Dendritic cell treated with granulocyte-macrophage colony-stimulating factor and Interleukin-4, amounts not matched to agents 40 ng/mL and 50 ng/mL, for 4 days (primary cell): ENCODE data around the gene ABHD12B.

Source experiments
- H3K27ac Mint-ChIP-seq: one replicate; pipeline ENCODE4 v1.8.0; 2022; ENCODE audit warnings: mild to moderate bottlenecking, mixed read lengths
- H3K27me3 Mint-ChIP-seq: one replicate; pipeline ENCODE4 v1.8.0; 2022; ENCODE audit warnings: mild to moderate bottlenecking, mixed read lengths
- H3K36me3 Mint-ChIP-seq: one replicate; pipeline ENCODE4 v1.8.0; 2022; ENCODE audit warnings: low read depth, mixed read lengths
- H3K4me1 Mint-ChIP-seq: one replicate; pipeline ENCODE4 v1.8.0; 2022; ENCODE audit warnings: low read depth, mixed read lengths
- H3K4me3 Mint-ChIP-seq: one replicate; pipeline ENCODE4 v1.8.0; 2022; ENCODE audit warnings: mild to moderate bottlenecking, moderate library complexity, mixed read lengths
- H3K9me3 Mint-ChIP-seq: one replicate; pipeline ENCODE4 v1.8.0; 2022; ENCODE audit warnings: mixed read lengths
- intact Hi-C: fragments of 100-400 bp; cut with micrococcal nuclease; formaldehyde crosslinking; loops from one replicate; pipeline ENCODE4 v1.15.0; 2022

The ABHD12B gene

GRCh38 chr14:50831726-50832168 is 40.1 kb upstream of the ABHD12B start:
- Mint-ChIP-seq H3K4me3 (peak overlapping the region; percentile 87), H3K4me1 (peaks cover 47% of the 10 kb centered on the region), H3K27ac (peak overlapping the region; percentile 93), H3K9me3 (no peaks in the 10 kb centered on the region), H3K36me3 (peaks cover 19% of the 10 kb centered on the region), H3K27me3 (peaks cover 7% of the 10 kb centered on the region)
- intact Hi-C loops = loop anchor here (2.0 to 5.0 kb wide), 2 partner anchors 29 to 599 kb away; partner anchors contain the start of gene SOS2

DNA sequence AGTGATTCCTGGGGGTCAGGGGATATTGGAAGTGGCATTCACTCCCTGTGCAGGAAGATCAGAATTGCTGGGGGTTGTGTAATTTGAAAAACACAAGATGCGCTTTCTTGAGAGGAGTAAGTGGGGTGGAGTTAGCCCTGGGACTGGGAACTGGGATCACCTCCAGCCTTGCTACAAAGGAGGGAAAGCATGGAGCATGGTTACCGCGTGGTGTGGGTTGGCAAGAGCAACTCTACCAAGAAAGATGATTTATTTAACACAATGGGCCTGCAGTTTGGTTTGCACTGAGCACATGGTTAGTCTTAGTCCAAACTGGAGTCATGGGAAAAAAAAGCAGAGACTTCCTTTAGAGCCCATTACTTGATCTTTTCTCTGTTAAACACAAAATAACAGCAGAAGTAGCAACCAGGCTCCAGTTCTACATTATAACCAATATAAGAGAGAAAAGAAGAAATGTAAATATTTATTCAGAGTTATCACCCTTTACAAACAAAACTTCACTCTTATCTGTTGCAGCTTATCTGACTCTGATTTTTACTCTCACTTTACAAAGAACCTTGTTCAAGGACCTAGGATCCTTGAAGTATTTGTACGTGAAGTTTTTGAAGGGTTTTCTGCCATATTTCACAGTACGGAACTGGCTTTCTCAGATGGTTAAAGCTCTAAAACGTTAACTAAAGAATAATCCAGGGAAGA is 38.8 kb upstream of the ABHD12B start:
- Mint-ChIP-seq H3K4me1 (peaks cover 40% of the 10 kb centered on the region), H3K27ac (no peak overlapping the region), H3K4me3 (no peak overlapping the region), H3K27me3 (peaks cover 7% of the 10 kb centered on the region), H3K9me3 (no peaks in the 10 kb centered on the region), H3K36me3 (peaks cover 12% of the 10 kb centered on the region)
- intact Hi-C loops = loop anchor here (5.0 kb wide), 1 partner anchor 601 kb away; the partner anchor contains the start of gene SOS2

GRCh38 chr14:50834802-50835276 is 37.0 kb upstream of the ABHD12B start:
- intact Hi-C loops = loop anchor here (5.0 kb wide), 1 partner anchor 603 kb away; the partner anchor contains the start of gene SOS2
- Mint-ChIP-seq H3K36me3 (peaks cover 11% of the 10 kb centered on the region), H3K9me3 (no peaks in the 10 kb centered on the region), H3K4me3 (no peak overlapping the region), H3K27ac (peak overlapping the region; percentile 39), H3K4me1 (peaks cover 31% of the 10 kb centered on the region), H3K27me3 (peaks cover 7% of the 10 kb centered on the region)

GRCh38 chr14:50835280-50835679 is 36.6 kb upstream of the ABHD12B start:
- Mint-ChIP-seq H3K4me1 (peaks cover 28% of the 10 kb centered on the region), H3K27ac (peak overlapping the region; percentile 39), H3K4me3 (no peak overlapping the region), H3K36me3 (peaks cover 8% of the 10 kb centered on the region), H3K9me3 (no peaks in the 10 kb centered on the region), H3K27me3 (peaks cover 7% of the 10 kb centered on the region)
- intact Hi-C loops = no loop called here

DNA sequence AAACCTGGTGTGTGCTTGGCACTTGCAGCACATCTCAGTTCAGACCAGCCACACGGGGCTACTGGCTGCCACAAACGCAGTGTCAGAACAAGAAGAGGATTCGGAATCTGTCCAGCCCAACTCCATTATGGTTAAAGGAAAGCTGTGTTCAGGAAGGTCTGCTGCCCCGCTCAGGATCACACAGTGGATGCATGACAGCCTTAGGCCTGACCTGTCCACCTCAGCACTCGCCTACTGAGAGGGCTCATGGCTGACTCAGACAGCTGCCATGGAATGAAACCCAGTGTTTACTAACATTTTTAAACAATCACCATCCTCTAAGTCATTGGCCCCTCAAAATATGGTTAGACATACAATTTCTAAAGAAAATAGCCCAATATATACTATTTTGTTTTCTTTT is 35.3 kb upstream of the ABHD12B start:
- H3K4me3 Mint-ChIP-seq = no peak overlapping the region
- peaks cover 2% of the 10 kb centered on the region for H3K36me3 Mint-ChIP-seq
- peaks cover 25% of the 10 kb centered on the region for H3K4me1 Mint-ChIP-seq
- intact Hi-C loops = no loop called here
- H3K9me3 Mint-ChIP-seq = no peaks in the 10 kb centered on the region
- H3K27ac Mint-ChIP-seq = no peak overlapping the region
- H3K27me3 Mint-ChIP-seq = peaks cover 7% of the 10 kb centered on the region

GRCh38 chr14:50837271-50837670 is 34.6 kb upstream of the ABHD12B start:
- no peak overlapping the region for H3K27ac Mint-ChIP-seq
- H3K27me3 Mint-ChIP-seq = peaks cover 7% of the 10 kb centered on the region
- H3K9me3 Mint-ChIP-seq = no peaks in the 10 kb centered on the region
- no peaks in the 10 kb centered on the region for H3K36me3 Mint-ChIP-seq
- intact Hi-C loops = no loop called here
- no peak overlapping the region for H3K4me3 Mint-ChIP-seq
- H3K4me1 Mint-ChIP-seq = peaks cover 17% of the 10 kb centered on the region

GRCh38 chr14:50837850-50838470 is 33.9 kb upstream of the ABHD12B start:
- Mint-ChIP-seq H3K27me3 (peaks cover under 1% of the 10 kb centered on the region), H3K36me3 (no peaks in the 10 kb centered on the region), H3K4me3 (no peak overlapping the region), H3K9me3 (no peaks in the 10 kb centered on the region), H3K27ac (no peak overlapping the region), H3K4me1 (peaks cover 15% of the 10 kb centered on the region)
- intact Hi-C loops = no loop called here

GRCh38 chr14:50839048-50839447 is 32.8 kb upstream of the ABHD12B start:
- Mint-ChIP-seq H3K4me1 (peaks cover 15% of the 10 kb centered on the region), H3K4me3 (no peak overlapping the region), H3K9me3 (no peaks in the 10 kb centered on the region), H3K27ac (no peak overlapping the region), H3K27me3 (no peaks in the 10 kb centered on the region), H3K36me3 (no peaks in the 10 kb centered on the region)
- intact Hi-C loops = no loop called here

DNA sequence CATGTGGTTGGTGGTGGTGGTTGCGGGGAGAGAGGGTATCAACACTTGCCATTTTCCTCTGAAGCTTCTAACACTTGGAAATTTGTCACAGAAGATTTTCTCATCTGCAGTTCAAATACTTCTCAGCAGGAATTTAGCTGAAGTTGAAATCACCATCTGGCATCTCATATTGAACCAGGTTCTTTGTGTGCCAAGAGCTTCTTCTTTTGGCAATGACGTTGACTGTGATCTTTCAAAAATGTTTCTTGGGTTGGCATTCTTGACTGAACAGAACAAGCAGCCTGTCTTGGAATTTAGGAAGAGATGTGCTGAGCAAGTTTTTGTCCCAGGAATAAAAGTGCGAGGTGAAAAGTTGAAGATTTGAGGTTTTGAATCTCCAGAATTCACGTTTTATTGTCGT is 32.2 kb upstream of the ABHD12B start:
- Mint-ChIP-seq H3K9me3 (no peaks in the 10 kb centered on the region), H3K27ac (no peak overlapping the region), H3K4me1 (peaks cover 15% of the 10 kb centered on the region), H3K27me3 (no peaks in the 10 kb centered on the region), H3K36me3 (no peaks in the 10 kb centered on the region), H3K4me3 (no peak overlapping the region)
- intact Hi-C loops = no loop called here

DNA sequence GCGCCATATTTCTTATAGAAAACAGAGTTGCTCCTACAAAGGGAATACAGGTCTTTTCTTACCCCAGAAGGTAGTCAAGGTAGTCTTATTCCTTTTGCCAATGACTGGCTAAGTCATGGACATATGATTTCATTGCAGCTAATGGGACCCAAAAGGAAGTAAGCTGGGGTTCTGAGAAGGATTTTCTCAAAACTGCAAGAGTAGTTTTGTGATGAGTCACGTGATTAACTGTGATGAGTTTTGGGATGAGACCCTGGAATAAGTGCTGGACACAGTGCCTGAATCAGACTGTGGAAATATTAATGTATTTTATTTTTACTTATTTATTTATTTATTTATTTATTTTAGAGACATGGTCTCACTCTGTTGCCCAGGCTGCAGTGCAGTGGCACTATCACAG is 27.5 kb upstream of the ABHD12B start:
- Mint-ChIP-seq H3K36me3 (no peaks in the 10 kb centered on the region), H3K27ac (no peak overlapping the region), H3K4me1 (no peaks in the 10 kb centered on the region), H3K9me3 (no peaks in the 10 kb centered on the region), H3K4me3 (no peak overlapping the region), H3K27me3 (no peaks in the 10 kb centered on the region)
- intact Hi-C loops = no loop called here

GRCh38 chr14:50845166-50845565 is 26.7 kb upstream of the ABHD12B start:
- no peaks in the 10 kb centered on the region for H3K27me3 Mint-ChIP-seq
- no peaks in the 10 kb centered on the region for H3K36me3 Mint-ChIP-seq
- H3K4me3 Mint-ChIP-seq = no peak overlapping the region
- no peak overlapping the region for H3K27ac Mint-ChIP-seq
- H3K4me1 Mint-ChIP-seq = no peaks in the 10 kb centered on the region
- intact Hi-C loops = no loop called here
- H3K9me3 Mint-ChIP-seq = no peaks in the 10 kb centered on the region

- no peak overlapping the region for H3K27ac Mint-ChIP-seq
- intact Hi-C loops = no loop called here
- H3K27me3 Mint-ChIP-seq = no peaks in the 10 kb centered on the region
- no peaks in the 10 kb centered on the region for H3K36me3 Mint-ChIP-seq
- no peaks in the 10 kb centered on the region for H3K4me1 Mint-ChIP-seq
- H3K4me3 Mint-ChIP-seq = no peak overlapping the region
- H3K9me3 Mint-ChIP-seq = no peaks in the 10 kb centered on the region
These were observed 25.5 kb upstream of the ABHD12B start for GRCh38 chr14:50846226-50846880.

DNA sequence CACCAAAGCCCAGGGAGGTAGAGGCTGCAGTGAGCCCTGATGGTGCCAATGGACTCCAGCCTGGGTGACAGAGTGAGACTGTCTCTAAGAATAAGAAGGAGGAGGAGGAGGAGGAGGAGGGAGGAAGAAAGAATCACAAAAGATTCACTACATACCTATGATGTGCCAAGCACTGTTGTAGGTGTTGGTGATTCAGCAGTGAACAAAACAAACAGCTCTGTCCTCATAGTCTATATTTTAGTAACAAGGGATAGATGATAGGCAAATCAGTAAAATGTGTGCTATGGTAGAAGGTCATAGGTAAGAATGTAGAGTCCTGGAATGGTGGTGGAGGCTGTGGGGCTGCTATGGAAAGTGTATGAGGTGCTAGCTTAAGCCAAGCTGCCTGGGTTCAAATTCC is 18.0 kb upstream of the ABHD12B start:
- Mint-ChIP-seq H3K36me3 (no peaks in the 10 kb centered on the region), H3K27ac (no peak overlapping the region), H3K9me3 (no peaks in the 10 kb centered on the region), H3K4me3 (no peak overlapping the region), H3K27me3 (no peaks in the 10 kb centered on the region), H3K4me1 (peaks cover 6% of the 10 kb centered on the region)
- intact Hi-C loops = no loop called here

DNA sequence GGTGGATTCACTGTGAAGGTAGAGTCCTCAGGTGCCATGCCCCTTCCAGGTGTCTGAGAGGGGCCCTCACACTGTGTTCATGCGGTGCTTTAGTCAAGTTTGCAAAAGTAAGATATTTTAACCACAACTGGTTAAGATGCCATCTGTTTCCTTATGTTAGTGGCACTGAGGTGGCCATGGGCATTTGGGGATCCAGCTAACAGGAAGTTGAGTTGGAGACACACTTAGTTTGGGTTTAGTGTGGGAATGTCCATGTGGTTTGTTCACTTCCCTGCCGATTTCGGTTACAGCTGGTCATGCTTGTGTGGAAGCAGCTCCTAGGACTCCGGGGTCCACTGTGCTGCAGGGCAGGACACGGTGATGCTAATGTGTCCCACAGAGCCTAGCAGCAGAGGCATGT is 17.3 kb upstream of the ABHD12B start:
- Mint-ChIP-seq H3K27me3 (peaks cover 2% of the 10 kb centered on the region), H3K36me3 (no peaks in the 10 kb centered on the region)

More for the DNA sequence above, 17.3 kb upstream of the ABHD12B start:
- H3K9me3 Mint-ChIP-seq = no peaks in the 10 kb centered on the region
- peaks cover 11% of the 10 kb centered on the region for H3K4me1 Mint-ChIP-seq
- intact Hi-C loops = no loop called here
- H3K27ac Mint-ChIP-seq = no peak overlapping the region
- no peak overlapping the region for H3K4me3 Mint-ChIP-seq
